SK-N-SH treated with all-trans-retinoic acid at 6 μM for 48 hours (cell line): ENCODE measurements around the gene FBXO10.

Experiments
- BACH2 ChIP-seq: fragments of 250-450 bp; sonication (Bioruptor Pico); IDR thresholded peaks from 2 replicates; pipeline ENCODE4 v1.9.0; 2021; ENCODE audit warnings: mild to moderate bottlenecking, borderline replicate concordance
- TOX ChIP-seq: fragments of 250-450 bp; sonication (Bioruptor Pico); IDR thresholded peaks from 2 replicates; pipeline ENCODE4 v1.8.0; 2021; ENCODE audit warnings: mild to moderate bottlenecking, moderate library complexity, borderline replicate concordance

DNA sequence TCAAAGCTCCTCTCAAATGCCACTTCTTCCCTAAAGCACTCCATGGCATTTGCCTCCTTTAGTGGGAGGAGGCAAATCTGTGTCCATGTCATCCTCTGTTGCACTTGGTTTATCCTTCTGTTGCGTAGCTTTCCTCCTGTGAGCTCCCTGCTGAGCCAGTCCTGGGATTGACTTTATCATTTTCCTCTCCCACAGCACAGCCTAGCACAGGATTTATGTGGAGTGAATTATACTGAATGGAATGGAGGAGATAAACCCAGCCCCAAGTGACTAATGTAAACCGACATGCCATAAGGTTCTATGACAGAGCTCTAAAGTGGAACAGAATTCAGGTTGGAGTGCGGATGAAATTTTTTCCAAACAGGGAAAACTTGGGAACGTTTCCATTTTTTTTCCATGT is 42.6 kb upstream of the FBXO10 start:
- TF ChIP-seq TOX (CRISPR knock-in tag) = no peak
- TF ChIP-seq BACH2 = no peak
